ENCODE results near the gene MMP17.

The MMP17 gene

DNA sequence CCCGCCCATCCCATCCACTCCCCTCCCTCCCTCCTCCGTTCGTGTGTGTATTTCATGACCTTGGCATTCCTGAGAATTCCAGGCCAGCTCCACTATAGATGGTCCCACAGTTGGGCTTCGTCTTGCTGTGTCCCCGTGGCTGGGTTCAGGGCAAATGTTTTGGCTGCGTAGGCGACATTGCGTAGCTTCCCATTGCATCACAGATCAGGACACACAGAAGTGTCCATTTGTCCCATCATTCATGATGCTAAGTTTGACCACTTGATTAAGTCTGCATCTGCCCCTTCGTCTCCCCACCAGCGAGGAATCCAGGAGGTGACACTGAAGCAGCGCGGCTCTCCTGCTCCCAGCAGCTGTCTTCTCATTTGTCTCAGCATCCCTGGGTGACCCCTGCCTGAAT lies 38.6 kb upstream of the MMP17 start:
- Histone ChIP-seq H3F3A (ENCODE audit: insufficient read depth, low read length) (no peaks in the 10 kb centered on the region), H3K79me2 (ENCODE audit: insufficient read depth, low read length) (no peaks in the 10 kb centered on the region), H3K9me3 (ENCODE audit: low read length) (no peaks in the 10 kb centered on the region), H4K20me1 (ENCODE audit: insufficient read depth, low read length) (no peaks in the 10 kb centered on the region), H2AFZ (ENCODE audit: low read length) (no peak overlapping the region), H3K9ac (ENCODE audit: low read length) (no peak overlapping the region), H3K4me2 (ENCODE audit: low read length) (no peak overlapping the region), H3K9me2 (ENCODE audit: low read depth, low read length) (no peaks in the 10 kb centered on the region), H3K4me3 (ENCODE audit: low read depth, low read length, poor library complexity, severe bottlenecking) (no peak overlapping the region), H3K4me1 (ENCODE audit: insufficient read depth, low read length, severe bottlenecking) (no peaks in the 10 kb centered on the region), H3K36me3 (ENCODE audit: insufficient read depth, low read length) (peaks cover 67% of the 10 kb centered on the region), H3K27ac (ENCODE audit: low read depth, low read length, poor library complexity, severe bottlenecking) (no peak overlapping the region), H3K27me3 (ENCODE audit: insufficient read depth, low read length) (no peaks in the 10 kb centered on the region)
- TF ChIP-seq, protein P1, sequence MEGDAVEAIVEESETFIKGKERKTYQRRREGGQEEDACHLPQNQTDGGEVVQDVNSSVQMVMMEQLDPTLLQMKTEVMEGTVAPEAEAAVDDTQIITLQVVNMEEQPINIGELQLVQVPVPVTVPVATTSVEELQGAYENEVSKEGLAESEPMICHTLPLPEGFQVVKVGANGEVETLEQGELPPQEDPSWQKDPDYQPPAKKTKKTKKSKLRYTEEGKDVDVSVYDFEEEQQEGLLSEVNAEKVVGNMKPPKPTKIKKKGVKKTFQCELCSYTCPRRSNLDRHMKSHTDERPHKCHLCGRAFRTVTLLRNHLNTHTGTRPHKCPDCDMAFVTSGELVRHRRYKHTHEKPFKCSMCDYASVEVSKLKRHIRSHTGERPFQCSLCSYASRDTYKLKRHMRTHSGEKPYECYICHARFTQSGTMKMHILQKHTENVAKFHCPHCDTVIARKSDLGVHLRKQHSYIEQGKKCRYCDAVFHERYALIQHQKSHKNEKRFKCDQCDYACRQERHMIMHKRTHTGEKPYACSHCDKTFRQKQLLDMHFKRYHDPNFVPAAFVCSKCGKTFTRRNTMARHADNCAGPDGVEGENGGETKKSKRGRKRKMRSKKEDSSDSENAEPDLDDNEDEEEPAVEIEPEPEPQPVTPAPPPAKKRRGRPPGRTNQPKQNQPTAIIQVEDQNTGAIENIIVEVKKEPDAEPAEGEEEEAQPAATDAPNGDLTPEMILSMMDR (IDR thresholded peaks at IDR 0.05; ENCODE audit: low read length) = no peak
- TF ChIP-seq EZH2 (IDR thresholded peaks at IDR 0.05; ENCODE audit: borderline replicate concordance, low read length) = no peak

DNA sequence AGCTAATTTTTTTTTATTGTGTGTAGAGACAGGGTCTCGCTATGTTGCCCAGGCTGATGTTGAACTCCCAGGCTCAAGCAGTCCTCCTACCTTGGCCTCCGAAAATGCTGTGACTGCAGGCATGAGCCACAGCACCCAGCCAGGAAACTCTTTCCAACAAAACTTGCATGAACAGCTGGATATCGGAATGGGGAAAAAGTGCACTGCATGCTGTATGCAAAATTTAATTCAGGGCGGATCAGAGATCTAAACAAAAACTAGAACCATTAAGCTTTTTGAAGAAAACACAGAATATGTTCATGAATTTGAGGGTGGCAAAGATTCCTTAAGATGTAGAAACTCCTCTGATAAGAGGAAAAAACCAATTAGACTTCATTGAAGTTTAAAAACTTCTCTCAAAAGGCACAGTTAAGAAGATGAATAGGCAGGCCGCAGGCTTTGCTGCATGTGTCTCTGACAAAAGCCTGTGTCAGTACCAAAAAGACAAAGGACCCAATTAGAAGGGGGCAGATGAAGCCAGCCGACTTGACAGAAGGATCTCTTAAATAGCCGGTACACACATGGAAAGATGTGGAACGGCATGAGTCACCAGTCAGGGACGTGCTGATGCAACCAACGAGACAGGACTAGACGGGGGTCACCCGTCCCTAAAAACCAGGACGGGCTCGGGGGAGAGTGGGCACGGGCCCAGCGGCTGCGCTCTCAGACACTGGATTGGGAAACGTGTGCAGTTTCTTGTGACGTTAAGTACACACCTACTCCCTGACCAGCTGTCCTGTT lies 34.8 kb upstream of the MMP17 start:
- no peak for TF ChIP-seq EZH2 (IDR thresholded peaks at IDR 0.05; ENCODE audit: borderline replicate concordance, low read length)
- TF ChIP-seq, protein P1 (IDR thresholded peaks at IDR 0.05; ENCODE audit: low read length) = no peak
- Histone ChIP-seq H3K9me3 (ENCODE audit: low read length) (no peaks in the 10 kb centered on the region), H3K27ac (ENCODE audit: low read depth, low read length, poor library complexity, severe bottlenecking) (no peak overlapping the region)

DNA sequence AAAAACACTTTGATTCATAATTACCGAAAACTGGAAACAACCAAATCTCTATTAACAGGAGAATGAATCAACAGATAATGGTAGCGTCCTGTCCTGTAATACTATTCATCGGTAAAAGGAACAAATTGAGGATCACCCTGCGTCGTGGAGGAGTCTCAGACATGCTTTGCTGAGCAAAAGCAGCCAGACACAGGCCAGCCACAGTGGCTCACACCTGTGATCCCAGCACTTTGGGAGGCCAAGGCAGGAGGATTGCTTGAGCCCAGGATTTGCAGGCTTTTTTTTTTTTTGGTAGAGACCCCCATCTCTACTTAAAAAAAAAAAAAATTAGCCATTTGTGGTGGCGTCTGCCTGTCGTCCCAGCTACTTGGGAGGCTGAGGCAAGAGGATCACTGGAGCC lies 34.1 kb upstream of the MMP17 start:
- Histone ChIP-seq H3K4me1 (ENCODE audit: insufficient read depth, low read length, severe bottlenecking) (no peaks in the 10 kb centered on the region), H3K36me3 (ENCODE audit: insufficient read depth, low read length) (peaks cover 57% of the 10 kb centered on the region), H2AFZ (ENCODE audit: low read length) (no peak overlapping the region), H3K27me3 (ENCODE audit: insufficient read depth, low read length) (no peaks in the 10 kb centered on the region), H3K4me2 (ENCODE audit: low read length) (no peak overlapping the region), H3K9ac (ENCODE audit: low read length) (no peak overlapping the region), H3K9me2 (ENCODE audit: low read depth, low read length) (no peaks in the 10 kb centered on the region), H4K20me1 (ENCODE audit: insufficient read depth, low read length) (no peaks in the 10 kb centered on the region), H3K79me2 (ENCODE audit: insufficient read depth, low read length) (no peaks in the 10 kb centered on the region), H3K27ac (ENCODE audit: low read depth, low read length, poor library complexity, severe bottlenecking) (no peak overlapping the region), H3K4me3 (ENCODE audit: low read depth, low read length, poor library complexity, severe bottlenecking) (no peak overlapping the region), H3F3A (ENCODE audit: insufficient read depth, low read length) (no peaks in the 10 kb centered on the region), H3K9me3 (ENCODE audit: low read length) (no peaks in the 10 kb centered on the region)
- TF ChIP-seq, protein P1 (IDR thresholded peaks at IDR 0.05; ENCODE audit: low read length) = no peak
- TF ChIP-seq EZH2 (IDR thresholded peaks at IDR 0.05; ENCODE audit: borderline replicate concordance, low read length) = no peak

More for the DNA sequence above, 34.8 kb upstream of the MMP17 start:
- Histone ChIP-seq H3K4me2 (ENCODE audit: low read length) (no peak overlapping the region), H3K9ac (ENCODE audit: low read length) (no peak overlapping the region), H3K4me3 (ENCODE audit: low read depth, low read length, poor library complexity, severe bottlenecking) (no peak overlapping the region), H4K20me1 (ENCODE audit: insufficient read depth, low read length) (no peaks in the 10 kb centered on the region), H3K36me3 (ENCODE audit: insufficient read depth, low read length) (peaks cover 56% of the 10 kb centered on the region), H2AFZ (ENCODE audit: low read length) (no peak overlapping the region), H3K79me2 (ENCODE audit: insufficient read depth, low read length) (no peaks in the 10 kb centered on the region), H3K9me2 (ENCODE audit: low read depth, low read length) (no peaks in the 10 kb centered on the region), H3K4me1 (ENCODE audit: insufficient read depth, low read length, severe bottlenecking) (no peaks in the 10 kb centered on the region), H3F3A (ENCODE audit: insufficient read depth, low read length) (no peaks in the 10 kb centered on the region), H3K27me3 (ENCODE audit: insufficient read depth, low read length) (no peaks in the 10 kb centered on the region)

Data from OCI-LY1 (cell line).